Ovary (tissue), 3 donors: Measurements from ENCODE around the gene SULF2.

Source experiments
- EP300 ChIP-seq: sonication (generic); formaldehyde crosslinking; IDR thresholded peaks from one replicate; pipeline ENCODE4 v1.6.1; 2017; ENCODE audit warnings: antibody characterized with exemption
- POLR2A ChIP-seq: fragments of 450-650 bp; IDR thresholded peaks from one replicate; pipeline ENCODE4 v1.6.1; 2017; ENCODE audit warnings: antibody characterized with exemption, mild to moderate bottlenecking, moderate library complexity
- TF ChIP-seq, protein P1 (sequence below), 3 donors: fragments of 450-650 bp in 2 of 3; fragments of 200-600 bp in 1 of 3; IDR thresholded peaks; one replicate each; pipeline versions ENCODE4 v1.5.1 to v1.8.0; 2016 to 2022; ENCODE audit warnings: antibody characterized with exemption in 3 of 3, mild to moderate bottlenecking in 1 of 3
- donor health status: DM: no; HTN: no; CAD: no.

DNA sequence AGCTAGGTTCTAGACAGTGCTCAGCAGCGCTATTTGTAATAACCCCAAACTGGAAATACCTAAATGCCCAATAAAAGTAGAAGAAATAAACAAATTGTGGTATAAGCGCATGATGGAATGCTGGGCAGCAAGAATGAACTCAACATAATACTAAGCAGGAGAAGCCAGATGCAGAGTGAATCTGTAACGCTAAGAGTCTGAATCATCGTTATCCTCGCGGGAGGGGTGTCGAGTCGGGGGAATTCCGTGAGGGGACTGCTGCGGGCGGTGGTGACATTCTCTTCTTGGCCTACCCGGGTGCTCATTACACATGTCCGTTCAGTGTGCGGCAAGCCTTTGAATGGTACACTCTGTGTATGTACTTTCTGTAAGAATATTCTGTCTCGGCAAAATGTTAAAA, 83.7 kb downstream of the SULF2 start:
- TF ChIP-seq, protein P1, sequence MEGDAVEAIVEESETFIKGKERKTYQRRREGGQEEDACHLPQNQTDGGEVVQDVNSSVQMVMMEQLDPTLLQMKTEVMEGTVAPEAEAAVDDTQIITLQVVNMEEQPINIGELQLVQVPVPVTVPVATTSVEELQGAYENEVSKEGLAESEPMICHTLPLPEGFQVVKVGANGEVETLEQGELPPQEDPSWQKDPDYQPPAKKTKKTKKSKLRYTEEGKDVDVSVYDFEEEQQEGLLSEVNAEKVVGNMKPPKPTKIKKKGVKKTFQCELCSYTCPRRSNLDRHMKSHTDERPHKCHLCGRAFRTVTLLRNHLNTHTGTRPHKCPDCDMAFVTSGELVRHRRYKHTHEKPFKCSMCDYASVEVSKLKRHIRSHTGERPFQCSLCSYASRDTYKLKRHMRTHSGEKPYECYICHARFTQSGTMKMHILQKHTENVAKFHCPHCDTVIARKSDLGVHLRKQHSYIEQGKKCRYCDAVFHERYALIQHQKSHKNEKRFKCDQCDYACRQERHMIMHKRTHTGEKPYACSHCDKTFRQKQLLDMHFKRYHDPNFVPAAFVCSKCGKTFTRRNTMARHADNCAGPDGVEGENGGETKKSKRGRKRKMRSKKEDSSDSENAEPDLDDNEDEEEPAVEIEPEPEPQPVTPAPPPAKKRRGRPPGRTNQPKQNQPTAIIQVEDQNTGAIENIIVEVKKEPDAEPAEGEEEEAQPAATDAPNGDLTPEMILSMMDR (IDR thresholded peaks at IDR 0.05): no peak
- TF ChIP-seq POLR2A (no peak), EP300 (no peak)
